ENCODE results near the gene RAMP2. TPM values are rescaled to one million over a fixed set of nuclear protein-coding genes. Genes with fewer than 3 reads are reported as not detected.

RAMP2 gene
- total RNA-seq, 1 experiment from 2014 or later, result 11.7 TPM

GRCh38 chr17:42791948-42792347, 30.9 kb downstream of the RAMP2 start:
- Histone ChIP-seq H3K18ac (ENCODE audit: insufficient read length, low read depth, low read length) (no peak overlapping the region), H3K9ac (ENCODE audit: extremely low read depth, insufficient read length, low read length) (no peak overlapping the region), H3K4me2 (ENCODE audit: insufficient read depth, insufficient read length, low read length) (no peak overlapping the region), H2AFZ (ENCODE audit: low read length) (no peak overlapping the region), H3K4me1 (ENCODE audit: insufficient read depth, low read length) (no peaks in the 10 kb centered on the region), H4K91ac (ENCODE audit: insufficient read length, low read depth, low read length) (no peak overlapping the region), H3K79me2 (ENCODE audit: insufficient read depth, low read length) (no peaks in the 10 kb centered on the region), H3K9me3 (ENCODE audit: control insufficient read depth, low read depth, low read length) (no peaks in the 10 kb centered on the region), H3K14ac (ENCODE audit: insufficient read depth, low read length) (no peak overlapping the region), H2BK12ac (ENCODE audit: insufficient read length, low read depth, low read length) (no peak overlapping the region), H4K8ac (replicated peaks; ENCODE audit: insufficient read length, low read depth, low read length) (no peak overlapping the region), H3K27ac (ENCODE audit: insufficient read length, low read depth, low read length) (no peak overlapping the region), H2BK120ac (ENCODE audit: low read depth, low read length, poor library complexity, severe bottlenecking) (no peak overlapping the region), H3K23me2 (ENCODE audit: insufficient read length, low read depth, low read length, poor library complexity, severe bottlenecking) (no peaks in the 10 kb centered on the region), H2BK5ac (ENCODE audit: insufficient read length, low read length) (no peak overlapping the region), H4K20me1 (ENCODE audit: control insufficient read depth, insufficient read depth, insufficient read length) (no peaks in the 10 kb centered on the region), H3T11ph (ENCODE audit: low read length) (no peak overlapping the region), H2BK15ac (ENCODE audit: low read depth, low read length) (no peak overlapping the region), H3K79me1 (ENCODE audit: insufficient read depth, low read depth, low read length, poor library complexity, severe bottlenecking) (no peaks in the 10 kb centered on the region), H4K5ac (ENCODE audit: insufficient read length, low read depth, low read length) (no peak overlapping the region), H2AK5ac (ENCODE audit: insufficient read length, low read length) (no peak overlapping the region), H2BK20ac (ENCODE audit: low read depth, low read length, poor library complexity, severe bottlenecking) (no peak overlapping the region), H3K23ac (ENCODE audit: insufficient read length, low read depth, low read length) (no peak overlapping the region), H3K4ac (ENCODE audit: low read depth, low read length) (no peak overlapping the region), H3K27me3 (ENCODE audit: insufficient read depth, low read length) (no peaks in the 10 kb centered on the region), H3K56ac (ENCODE audit: insufficient read length, low read depth, low read length) (no peak overlapping the region)
- no peak for DNase-seq
- no peak overlapping the region for H3K27ac Mint-ChIP-seq
- no peaks in the 10 kb centered on the region for H3K9me3 Mint-ChIP-seq
- no peaks in the 10 kb centered on the region for H3K4me1 Mint-ChIP-seq
- H3K4me3 Mint-ChIP-seq, result no peak overlapping the region
- WGBS (ENCODE audit: extremely low coverage, insufficient read length, low lambda C conversion rate), result no CpG with 5 or more reads among the region's 2 CpGs
- no peaks in the 10 kb centered on the region; the same call in 1 of the 2 replicates for H3K27me3 Mint-ChIP-seq (ENCODE audit: low read depth)
- peaks cover 3 to 19% (median 14%) of the 10 kb centered on the region in 3 experiments; a peak in 5 of 7 replicates for H3K36me3 Mint-ChIP-seq (ENCODE audit: insufficient read depth in 1 of 3, low read depth in 3 of 3)
- TF ChIP-seq CTCF (conservative IDR thresholded peaks at IDR 0.05), result no peak

Measured in H9 (cell line).